ENCODE results near the gene TUBAL3.

TUBAL3 gene

DNA sequence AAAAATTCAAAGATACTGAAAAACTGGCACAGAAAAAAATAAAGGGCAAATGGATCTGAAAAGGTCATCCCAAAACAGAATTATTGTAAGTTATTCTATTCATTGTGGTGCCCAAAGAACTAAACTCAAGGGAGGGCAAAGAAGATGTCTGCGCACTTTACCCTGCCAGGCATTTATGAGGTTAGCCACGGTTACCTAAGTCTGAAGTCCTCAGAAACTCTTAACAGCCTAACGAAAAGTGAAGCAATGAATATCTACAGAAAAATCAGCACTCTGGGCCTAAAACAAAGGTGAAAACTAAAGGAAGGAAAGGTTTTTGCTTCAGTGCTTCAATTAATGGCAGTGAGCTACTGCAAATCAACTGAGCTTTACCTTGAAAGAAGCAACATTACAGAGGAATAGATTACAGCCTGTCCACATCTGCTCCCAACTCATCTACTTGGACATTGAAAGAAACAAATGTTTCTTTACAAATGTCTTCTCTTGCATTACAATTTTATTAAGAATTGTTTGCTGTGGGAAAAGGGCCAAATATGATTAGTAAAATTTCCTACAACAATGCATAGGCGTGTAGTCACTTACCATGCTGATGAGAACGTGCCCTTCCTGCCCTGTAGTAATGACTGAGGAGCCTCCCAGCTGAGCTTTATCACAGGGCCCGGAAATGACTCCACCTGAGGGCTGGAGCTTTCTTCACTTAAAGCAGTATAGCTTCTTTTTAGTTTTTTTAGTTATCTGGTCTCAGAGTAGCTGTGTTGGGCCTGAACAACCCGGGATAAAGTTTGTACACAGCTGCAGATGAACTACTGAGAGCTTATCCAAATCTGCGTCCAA is at the start of gene TUBAL3:
Gene TUBAL3, minus strand, starts transcription at position 621 of the 834 bp plus-strand sequence. Its CDS starts 36 bp downstream, at position 585.
- H3K27me3 Mint-ChIP-seq: no peaks in the 10 kb centered on the region
- no peaks in the 10 kb centered on the region for H3K4me1 Mint-ChIP-seq (ENCODE audit: low read depth)
- no peak within 1 kb of the TSS for H3K27ac Mint-ChIP-seq
- H3K9me3 Mint-ChIP-seq: no peaks in the 10 kb centered on the region
- H3K36me3 Mint-ChIP-seq (ENCODE audit: low read depth): no peaks in the 10 kb centered on the region
- intact Hi-C loops (cut with micrococcal nuclease): no loop called here
- no peak within 1 kb of the TSS for H3K4me3 Mint-ChIP-seq

DNA sequence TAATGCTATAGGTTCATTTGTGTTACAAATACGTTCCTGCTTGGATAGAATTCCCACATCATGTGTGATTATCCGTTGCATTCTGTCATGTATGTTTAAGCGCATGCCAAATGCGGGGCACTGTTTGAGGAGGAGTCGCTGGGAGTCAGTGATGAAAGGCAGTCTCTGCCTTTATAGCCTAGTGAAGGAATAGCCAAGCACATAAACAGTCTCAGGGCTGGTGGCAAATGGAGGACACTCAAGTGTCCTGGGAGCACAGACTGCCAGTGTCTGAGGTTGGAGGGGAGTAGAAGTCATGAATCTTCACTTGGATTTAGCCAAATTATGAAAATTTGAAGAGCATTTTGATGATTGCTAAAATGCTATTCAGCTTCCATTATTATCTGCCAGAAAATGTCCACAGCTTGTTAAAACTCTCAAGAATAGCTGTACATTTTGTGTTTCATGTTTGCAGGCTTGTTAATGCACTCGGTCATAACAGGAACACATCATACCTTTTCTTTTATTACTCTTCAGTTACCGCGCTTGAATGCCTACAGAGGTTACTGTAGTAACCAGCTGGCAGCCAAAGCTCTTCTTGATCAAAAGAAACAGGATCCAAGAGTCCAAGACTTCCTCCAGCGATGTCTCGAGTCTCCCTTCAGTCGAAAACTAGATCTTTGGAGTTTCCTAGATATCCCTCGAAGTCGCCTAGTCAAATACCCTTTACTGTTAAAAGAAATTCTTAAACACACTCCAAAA is 49.3 kb upstream of the TUBAL3 start:
- Mint-ChIP-seq H3K4me1 (ENCODE audit: low read depth) (no peaks in the 10 kb centered on the region), H3K9me3 (no peaks in the 10 kb centered on the region), H3K4me3 (no peak overlapping the region), H3K27ac (no peak overlapping the region), H3K36me3 (ENCODE audit: low read depth) (peaks cover 74% of the 10 kb centered on the region), H3K27me3 (no peaks in the 10 kb centered on the region)
- intact Hi-C loops (cut with micrococcal nuclease): no loop called here

DNA sequence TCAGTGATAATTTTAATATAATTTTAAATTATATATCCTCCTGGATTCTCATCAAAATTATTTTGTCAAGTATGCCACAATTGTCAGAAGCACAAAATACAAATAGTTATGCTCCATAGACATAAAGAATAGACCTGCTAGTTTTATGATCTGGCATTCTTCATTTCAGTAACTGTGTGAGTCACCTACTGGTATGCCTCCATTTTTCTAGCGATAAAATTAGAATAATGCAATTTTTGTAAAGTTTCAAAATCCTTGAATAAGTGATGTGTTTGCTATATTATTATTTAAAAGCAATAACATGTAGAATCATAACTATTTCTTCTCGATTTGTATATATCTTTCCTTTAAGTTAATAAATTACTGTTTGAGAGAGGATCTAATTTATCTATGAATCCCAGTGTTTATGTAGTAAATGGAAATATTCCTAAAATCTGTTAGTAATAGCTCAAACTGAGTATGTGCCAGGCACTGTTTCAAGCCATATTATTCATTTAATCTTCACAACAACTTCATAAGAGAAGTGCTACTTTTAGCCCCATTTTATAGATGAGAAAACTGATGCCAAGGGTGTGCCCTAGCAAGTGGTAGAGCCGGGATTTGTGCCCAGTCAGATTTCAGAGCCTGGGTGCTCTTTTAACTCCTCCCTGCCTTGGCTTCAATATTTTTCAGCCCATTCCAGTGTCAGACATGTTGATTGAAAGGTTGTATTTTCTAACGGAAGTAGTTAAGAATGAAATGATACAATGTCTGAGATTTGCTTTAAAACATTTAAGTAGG is 46.2 kb upstream of the TUBAL3 start:
- Mint-ChIP-seq H3K36me3 (ENCODE audit: low read depth) (peaks cover 48% of the 10 kb centered on the region), H3K27me3 (no peaks in the 10 kb centered on the region), H3K4me3 (peak overlapping the region; percentile 30), H3K27ac (no peak overlapping the region), H3K4me1 (ENCODE audit: low read depth) (no peaks in the 10 kb centered on the region), H3K9me3 (no peaks in the 10 kb centered on the region)
- intact Hi-C loops (cut with micrococcal nuclease): no loop called here

GRCh38 chr10:5449823-5450222 is 45.2 kb upstream of the TUBAL3 start:
- Mint-ChIP-seq H3K36me3 (ENCODE audit: low read depth) (peaks cover 41% of the 10 kb centered on the region), H3K27ac (peak overlapping the region; percentile 86), H3K4me3 (peak overlapping the region; percentile 63), H3K27me3 (no peaks in the 10 kb centered on the region), H3K4me1 (ENCODE audit: low read depth) (peaks cover 4% of the 10 kb centered on the region), H3K9me3 (no peaks in the 10 kb centered on the region)
- intact Hi-C loops (cut with micrococcal nuclease): loop anchor here (5.0 kb wide), 1 partner anchor 157 kb away; no protein-coding TSS in a partner anchor

- Mint-ChIP-seq H3K4me1 (ENCODE audit: low read depth) (peaks cover 9% of the 10 kb centered on the region), H3K4me3 (peak overlapping the region; percentile 57), H3K36me3 (ENCODE audit: low read depth) (peaks cover 35% of the 10 kb centered on the region), H3K27me3 (no peaks in the 10 kb centered on the region), H3K9me3 (no peaks in the 10 kb centered on the region), H3K27ac (peak overlapping the region; percentile 28)
- intact Hi-C loops (cut with micrococcal nuclease): loop anchor here (5.0 kb wide), 1 partner anchor 158 kb away; no protein-coding TSS in a partner anchor
These were observed 44.6 kb upstream of the TUBAL3 start for GRCh38 chr10:5449227-5449626.

GRCh38 chr10:5448333-5449001 is 43.8 kb upstream of the TUBAL3 start:
- no peaks in the 10 kb centered on the region for H3K9me3 Mint-ChIP-seq
- intact Hi-C loops (cut with micrococcal nuclease): loop anchor here (5.0 kb wide), 1 partner anchor 159 kb away; no protein-coding TSS in a partner anchor
- peaks cover 9% of the 10 kb centered on the region for H3K4me1 Mint-ChIP-seq (ENCODE audit: low read depth)
- peak overlapping the region; percentile 63 for H3K4me3 Mint-ChIP-seq
- H3K27ac Mint-ChIP-seq: peak overlapping the region; percentile 54
- H3K36me3 Mint-ChIP-seq (ENCODE audit: low read depth): peaks cover 27% of the 10 kb centered on the region
- no peaks in the 10 kb centered on the region for H3K27me3 Mint-ChIP-seq

- Mint-ChIP-seq H3K27me3 (no peaks in the 10 kb centered on the region), H3K4me3 (peak overlapping the region; percentile 69), H3K36me3 (ENCODE audit: low read depth) (peaks cover 19% of the 10 kb centered on the region), H3K27ac (peak overlapping the region; percentile 73), H3K4me1 (ENCODE audit: low read depth) (peaks cover 9% of the 10 kb centered on the region), H3K9me3 (no peaks in the 10 kb centered on the region)
- intact Hi-C loops (cut with micrococcal nuclease): loop anchor here (5.0 kb wide), 1 partner anchor 160 kb away; no protein-coding TSS in a partner anchor
These were observed 43.0 kb upstream of the TUBAL3 start for GRCh38 chr10:5447611-5448071.

GRCh38 chr10:5447056-5447455 is 42.4 kb upstream of the TUBAL3 start:
- Mint-ChIP-seq H3K4me1 (ENCODE audit: low read depth) (peaks cover 9% of the 10 kb centered on the region), H3K4me3 (peak overlapping the region; percentile 69), H3K36me3 (ENCODE audit: low read depth) (peaks cover 13% of the 10 kb centered on the region), H3K9me3 (no peaks in the 10 kb centered on the region), H3K27ac (peak overlapping the region; percentile 73), H3K27me3 (no peaks in the 10 kb centered on the region)
- intact Hi-C loops (cut with micrococcal nuclease): loop anchor here (5.0 kb wide), 1 partner anchor 160 kb away; no protein-coding TSS in a partner anchor

GRCh38 chr10:5446390-5446926 is 41.8 kb upstream of the TUBAL3 start:
- intact Hi-C loops (cut with micrococcal nuclease): loop anchor here (5.0 kb wide), 1 partner anchor 161 kb away; no protein-coding TSS in a partner anchor
- peaks cover 9% of the 10 kb centered on the region for H3K4me1 Mint-ChIP-seq (ENCODE audit: low read depth)
- H3K27ac Mint-ChIP-seq: peak overlapping the region; percentile 73
- no peaks in the 10 kb centered on the region for H3K9me3 Mint-ChIP-seq
- peaks cover 7% of the 10 kb centered on the region for H3K36me3 Mint-ChIP-seq (ENCODE audit: low read depth)
- peak overlapping the region; percentile 81 for H3K4me3 Mint-ChIP-seq
- H3K27me3 Mint-ChIP-seq: no peaks in the 10 kb centered on the region

DNA sequence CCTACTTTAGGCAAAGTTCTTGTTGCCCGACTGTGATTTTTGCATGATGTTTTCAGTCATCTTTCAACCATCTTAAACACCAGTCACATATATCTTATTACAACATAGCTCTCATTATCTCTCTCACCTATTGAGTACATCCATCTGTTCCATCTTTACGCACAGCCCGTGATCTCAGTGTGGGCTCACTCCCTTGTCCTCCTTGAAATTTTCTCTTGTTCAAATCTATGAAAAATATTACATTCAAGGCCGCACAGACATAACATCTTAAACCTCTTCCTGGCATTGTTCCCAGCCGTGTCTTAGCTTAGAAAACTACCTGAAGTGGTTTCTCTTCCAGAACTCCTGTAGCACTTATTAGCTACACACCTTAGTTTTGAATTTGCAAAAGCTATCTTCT is 40.4 kb upstream of the TUBAL3 start:
- no peaks in the 10 kb centered on the region for H3K36me3 Mint-ChIP-seq (ENCODE audit: low read depth)
- no peak overlapping the region for H3K27ac Mint-ChIP-seq
- peaks cover 9% of the 10 kb centered on the region for H3K4me1 Mint-ChIP-seq (ENCODE audit: low read depth)
- no peaks in the 10 kb centered on the region for H3K9me3 Mint-ChIP-seq
- no peak overlapping the region for H3K4me3 Mint-ChIP-seq
- H3K27me3 Mint-ChIP-seq: no peaks in the 10 kb centered on the region
- intact Hi-C loops (cut with micrococcal nuclease): loop anchor here (5.0 kb wide), 1 partner anchor 162 kb away; no protein-coding TSS in a partner anchor

DNA sequence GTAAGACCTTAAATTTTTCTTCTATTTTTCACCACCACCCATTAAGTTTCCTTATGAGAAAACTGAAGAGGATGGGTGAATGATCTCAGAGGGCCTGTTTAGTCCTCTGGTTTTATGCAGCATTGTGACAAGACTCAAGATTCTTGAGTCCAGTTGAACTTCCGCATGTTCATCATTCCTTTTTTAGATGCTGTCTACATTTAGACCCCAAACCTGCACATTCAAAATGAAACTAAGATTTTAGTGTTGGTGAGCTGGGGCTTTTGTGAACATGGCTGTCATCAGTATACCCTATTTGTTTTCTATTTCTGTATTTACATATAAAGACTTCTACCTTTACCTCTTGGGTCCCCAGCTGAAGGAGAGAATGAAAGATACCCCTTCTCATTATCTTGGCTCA is 38.8 kb upstream of the TUBAL3 start:
- H3K27ac Mint-ChIP-seq: no peak overlapping the region
- H3K27me3 Mint-ChIP-seq: no peaks in the 10 kb centered on the region
- H3K9me3 Mint-ChIP-seq: no peaks in the 10 kb centered on the region
- H3K4me1 Mint-ChIP-seq (ENCODE audit: low read depth): peaks cover 9% of the 10 kb centered on the region
- intact Hi-C loops (cut with micrococcal nuclease): no loop called here
- no peak overlapping the region for H3K4me3 Mint-ChIP-seq
- H3K36me3 Mint-ChIP-seq (ENCODE audit: low read depth): no peaks in the 10 kb centered on the region

- Mint-ChIP-seq H3K27ac (no peak overlapping the region), H3K9me3 (no peaks in the 10 kb centered on the region), H3K27me3 (no peaks in the 10 kb centered on the region), H3K4me3 (no peak overlapping the region), H3K4me1 (ENCODE audit: low read depth) (peaks cover 9% of the 10 kb centered on the region), H3K36me3 (ENCODE audit: low read depth) (no peaks in the 10 kb centered on the region)
- intact Hi-C loops (cut with micrococcal nuclease): loop anchor here (1.0 kb wide), 1 partner anchor 180 kb away; no protein-coding TSS in a partner anchor
These were observed 38.4 kb upstream of the TUBAL3 start for GRCh38 chr10:5442990-5443370.
